Measurements from ENCODE around the gene NT5DC3. TPM values are rescaled to one million over a fixed set of nuclear protein-coding genes. Genes with fewer than 3 reads are reported as not detected.

NT5DC3 gene
- total RNA-seq, 2 donors from 2014 or later = 12.4 to 29.7 TPM

DNA sequence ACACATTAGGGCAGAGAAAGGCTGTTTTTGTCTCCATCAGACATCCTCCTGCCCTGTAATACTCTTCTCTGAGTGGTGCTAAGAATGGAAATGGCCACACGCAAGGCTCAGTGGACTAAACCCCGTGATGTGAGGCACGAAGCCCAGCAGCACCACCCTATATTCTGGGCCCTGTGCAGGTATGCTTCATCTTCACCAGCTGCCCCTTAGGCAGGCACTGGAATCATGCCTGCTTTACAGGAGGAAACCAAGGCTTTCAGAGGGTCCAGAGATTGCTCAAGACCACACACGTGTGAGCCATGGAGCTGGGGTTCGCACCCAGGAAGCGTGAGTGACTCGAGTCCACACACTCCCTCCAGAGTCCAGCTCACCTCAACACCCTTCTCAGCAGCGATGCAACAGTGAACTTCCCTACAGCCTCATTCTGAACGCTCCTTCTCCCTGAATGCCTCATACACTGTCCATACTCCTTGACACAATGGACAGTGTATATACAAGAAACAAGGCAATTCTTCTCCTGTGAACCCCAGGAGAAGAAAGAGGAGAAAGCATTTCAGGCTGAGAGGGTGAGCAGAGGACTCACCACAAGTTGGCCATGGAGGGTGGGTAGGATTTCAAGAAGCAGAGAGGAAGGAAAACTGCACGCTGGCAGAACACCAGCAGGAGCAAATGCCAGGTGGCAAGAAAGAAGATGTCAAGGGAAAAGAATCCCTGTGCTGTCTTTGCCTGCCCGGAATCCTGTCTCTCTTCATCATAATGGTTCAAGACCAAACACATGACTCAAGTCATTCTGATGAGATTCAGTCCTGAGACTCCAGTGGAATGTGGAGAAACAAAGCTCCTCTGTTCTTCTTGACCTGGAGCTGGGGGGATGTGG lies 39.1 kb downstream of the NT5DC3 start:
- 78% methylated on average over 11 of the region's 11 CpGs for WGBS
- Histone ChIP-seq H3K9me3 (no peaks in the 10 kb centered on the region), H3K27ac (no peak overlapping the region), H3K36me3 (no peaks in the 10 kb centered on the region), H3K27me3 (replicated peaks; ENCODE audit: insufficient read depth) (no peaks in the 10 kb centered on the region), H3K4me1 (replicated peaks) (no peaks in the 10 kb centered on the region), H3K4me3 (no peak overlapping the region)
- no peak for DNase-seq (ENCODE audit: low spot score)
- intact Hi-C loops (cut with DNase I) = no loop called here
- TF ChIP-seq POLR2AphosphoS5 (IDR thresholded peaks at IDR 0.05) = no peak
- TF ChIP-seq, protein P1, sequence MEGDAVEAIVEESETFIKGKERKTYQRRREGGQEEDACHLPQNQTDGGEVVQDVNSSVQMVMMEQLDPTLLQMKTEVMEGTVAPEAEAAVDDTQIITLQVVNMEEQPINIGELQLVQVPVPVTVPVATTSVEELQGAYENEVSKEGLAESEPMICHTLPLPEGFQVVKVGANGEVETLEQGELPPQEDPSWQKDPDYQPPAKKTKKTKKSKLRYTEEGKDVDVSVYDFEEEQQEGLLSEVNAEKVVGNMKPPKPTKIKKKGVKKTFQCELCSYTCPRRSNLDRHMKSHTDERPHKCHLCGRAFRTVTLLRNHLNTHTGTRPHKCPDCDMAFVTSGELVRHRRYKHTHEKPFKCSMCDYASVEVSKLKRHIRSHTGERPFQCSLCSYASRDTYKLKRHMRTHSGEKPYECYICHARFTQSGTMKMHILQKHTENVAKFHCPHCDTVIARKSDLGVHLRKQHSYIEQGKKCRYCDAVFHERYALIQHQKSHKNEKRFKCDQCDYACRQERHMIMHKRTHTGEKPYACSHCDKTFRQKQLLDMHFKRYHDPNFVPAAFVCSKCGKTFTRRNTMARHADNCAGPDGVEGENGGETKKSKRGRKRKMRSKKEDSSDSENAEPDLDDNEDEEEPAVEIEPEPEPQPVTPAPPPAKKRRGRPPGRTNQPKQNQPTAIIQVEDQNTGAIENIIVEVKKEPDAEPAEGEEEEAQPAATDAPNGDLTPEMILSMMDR (IDR thresholded peaks at IDR 0.05) = no peak
- TF ChIP-seq POLR2A (IDR thresholded peaks at IDR 0.05) = no peak

DNA sequence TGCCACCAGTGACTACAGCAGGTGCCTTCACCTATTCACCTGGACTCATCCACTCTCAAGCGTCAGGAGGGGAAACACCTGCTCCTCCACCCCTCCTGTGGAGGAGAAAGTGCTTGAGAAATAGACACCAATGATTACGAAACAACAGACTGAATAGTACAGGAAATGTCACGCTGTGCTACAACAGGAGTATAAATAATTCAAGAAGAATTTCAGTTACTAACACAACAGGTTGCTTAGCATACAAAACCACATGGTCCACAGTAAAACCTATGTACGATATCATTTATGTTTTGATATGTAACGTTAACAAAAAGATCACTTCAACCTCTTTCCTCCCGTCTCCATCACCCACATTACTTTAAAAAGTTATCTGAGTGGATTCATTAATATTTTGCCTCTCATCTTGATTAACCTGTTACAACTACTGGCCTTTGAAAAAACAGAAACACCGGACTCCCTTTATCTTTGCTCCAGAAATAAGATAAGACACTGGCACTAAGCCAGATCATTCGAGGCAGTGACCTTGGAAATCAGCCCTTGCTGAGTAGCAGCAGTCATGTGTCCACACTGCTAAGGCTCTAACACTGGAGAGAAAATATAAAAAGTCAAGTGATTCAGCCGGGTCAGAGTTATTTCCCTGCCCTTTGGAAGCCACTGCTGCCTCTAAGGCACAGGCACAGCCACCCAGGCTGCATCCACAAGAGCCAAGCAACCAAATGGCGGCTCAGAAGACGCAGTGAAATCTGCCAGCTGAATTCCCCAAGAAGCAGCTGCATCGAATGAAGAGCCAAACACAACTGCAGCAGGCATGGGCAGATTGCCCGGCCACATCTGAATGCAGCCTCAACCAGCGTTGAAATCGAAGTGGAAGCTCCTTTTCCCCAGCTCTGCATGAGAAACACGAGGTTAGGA lies 40.9 kb downstream of the NT5DC3 start:
- Histone ChIP-seq H3K27me3 (replicated peaks; ENCODE audit: insufficient read depth) (no peaks in the 10 kb centered on the region), H3K4me1 (replicated peaks) (no peaks in the 10 kb centered on the region), H3K27ac (peak overlapping the region in 1 of 2 donors; percentile 34), H3K4me3 (no peak overlapping the region), H3K9me3 (no peaks in the 10 kb centered on the region), H3K36me3 (no peaks in the 10 kb centered on the region)
- intact Hi-C loops (cut with DNase I) = no loop called here
- TF ChIP-seq, protein P1 (IDR thresholded peaks at IDR 0.05) = no peak
- peak; percentile 33 for TF ChIP-seq POLR2AphosphoS5 (IDR thresholded peaks at IDR 0.05)
- peak; percentile 12 for DNase-seq (ENCODE audit: low spot score)
- WGBS = 40% methylated on average over 16 of the region's 16 CpGs

DNA sequence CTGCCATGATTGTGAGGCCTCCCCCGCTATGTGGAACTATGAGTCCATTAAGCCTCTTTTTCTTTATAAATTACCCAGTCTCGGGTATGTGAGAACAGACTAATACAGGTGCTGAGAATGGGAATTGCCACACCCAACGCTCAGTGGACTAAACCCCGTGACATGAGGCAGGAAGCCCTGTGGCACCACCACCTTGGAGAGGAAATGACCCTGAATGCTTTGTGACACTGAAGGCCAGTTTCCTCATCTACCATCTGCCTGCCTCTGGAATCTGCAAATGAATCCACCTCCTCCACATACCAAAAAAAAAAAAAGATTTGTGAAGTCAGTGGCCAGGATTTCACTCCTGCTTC lies 41.6 kb downstream of the NT5DC3 start:
- H3K4me1 ChIP-seq (replicated peaks) = no peaks in the 10 kb centered on the region
- no peak for DNase-seq (ENCODE audit: low spot score)
- no peaks in the 10 kb centered on the region for H3K27me3 ChIP-seq (replicated peaks; ENCODE audit: insufficient read depth)
- intact Hi-C loops (cut with DNase I) = no loop called here
- TF ChIP-seq POLR2A (IDR thresholded peaks at IDR 0.05) = no peak
- no peak for TF ChIP-seq POLR2AphosphoS5 (IDR thresholded peaks at IDR 0.05)
- TF ChIP-seq, protein P1 (IDR thresholded peaks at IDR 0.05) = no peak
- no peak overlapping the region for H3K27ac ChIP-seq
- 92% methylated on average over 4 of the region's 4 CpGs for WGBS
- H3K9me3 ChIP-seq = no peaks in the 10 kb centered on the region
- H3K4me3 ChIP-seq = no peak overlapping the region
- no peaks in the 10 kb centered on the region for H3K36me3 ChIP-seq

DNA sequence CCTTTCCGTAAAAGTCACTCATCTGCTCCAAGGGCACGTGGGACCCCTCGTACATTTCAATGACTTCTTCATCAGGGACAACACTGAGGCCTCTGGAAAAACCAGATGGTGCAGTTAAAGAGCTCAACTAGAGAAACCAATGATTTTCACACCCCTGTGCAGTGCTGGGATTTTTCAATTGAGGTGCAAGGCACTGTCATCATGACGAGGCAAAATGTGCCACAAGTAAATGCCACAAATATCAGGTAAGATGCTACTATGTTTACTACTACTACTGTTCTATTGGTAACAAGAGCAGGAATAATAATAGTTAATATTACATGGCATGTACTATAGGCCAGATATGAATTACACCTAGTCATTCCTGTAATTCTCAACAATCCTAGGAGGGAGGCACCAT lies 42.4 kb downstream of the NT5DC3 start:
- no peak for DNase-seq (ENCODE audit: low spot score)
- Histone ChIP-seq H3K4me1 (replicated peaks) (no peaks in the 10 kb centered on the region), H3K27me3 (replicated peaks; ENCODE audit: insufficient read depth) (no peaks in the 10 kb centered on the region), H3K4me3 (no peak overlapping the region), H3K36me3 (no peaks in the 10 kb centered on the region), H3K9me3 (no peaks in the 10 kb centered on the region), H3K27ac (no peak overlapping the region)
- WGBS = 81% methylated on average over 4 of the region's 4 CpGs
- TF ChIP-seq POLR2A (IDR thresholded peaks at IDR 0.05) (no peak), POLR2AphosphoS5 (IDR thresholded peaks at IDR 0.05) (no peak)
- TF ChIP-seq, protein P1 (IDR thresholded peaks at IDR 0.05) = no peak
- intact Hi-C loops (cut with DNase I) = no loop called here
